ENCODE data around the gene SP140.
"Not testable (repeated sequence)": the region's sequence is repeated elsewhere in the genome, so short reads cannot be mapped to it uniquely, and the experiment has no call there.

Gene SP140

GRCh38 chr2:230226051-230226551 lies 565 bp downstream of the SP140 start:
- DNase-seq (ENCODE audit: low spot score): no peak

DNA sequence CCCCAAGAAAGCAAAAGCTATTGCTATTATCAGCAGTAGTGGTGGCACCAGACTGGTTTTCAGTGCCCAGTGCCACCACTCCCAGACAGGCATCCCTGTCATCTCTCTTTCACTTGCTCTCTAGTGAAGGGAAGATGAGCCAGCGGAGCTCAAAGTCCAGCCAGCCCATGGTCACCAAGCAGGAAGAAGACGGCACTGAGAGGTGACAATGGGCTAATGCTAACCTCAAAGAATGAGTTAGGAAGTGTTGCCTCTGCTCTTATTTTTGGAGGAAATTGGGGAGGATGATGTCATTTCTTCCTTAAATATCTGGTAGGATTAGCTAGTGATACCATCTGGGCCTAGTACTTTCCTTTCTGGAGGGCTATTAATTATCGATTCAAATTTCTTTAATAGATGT lies 1.7 kb downstream of the SP140 start:
- DNase-seq (ENCODE audit: low spot score): no peak

GRCh38 chr2:230230087-230230486 lies 4.6 kb downstream of the SP140 start:
- no peak for DNase-seq (ENCODE audit: low spot score)

- no peak for DNase-seq (ENCODE audit: low spot score)
Observed at GRCh38 chr2:230230496-230231200, 5.1 kb downstream of the SP140 start.

- no peak for DNase-seq (ENCODE audit: low spot score)
Observed at GRCh38 chr2:230231251-230231650, 5.7 kb downstream of the SP140 start.

DNA sequence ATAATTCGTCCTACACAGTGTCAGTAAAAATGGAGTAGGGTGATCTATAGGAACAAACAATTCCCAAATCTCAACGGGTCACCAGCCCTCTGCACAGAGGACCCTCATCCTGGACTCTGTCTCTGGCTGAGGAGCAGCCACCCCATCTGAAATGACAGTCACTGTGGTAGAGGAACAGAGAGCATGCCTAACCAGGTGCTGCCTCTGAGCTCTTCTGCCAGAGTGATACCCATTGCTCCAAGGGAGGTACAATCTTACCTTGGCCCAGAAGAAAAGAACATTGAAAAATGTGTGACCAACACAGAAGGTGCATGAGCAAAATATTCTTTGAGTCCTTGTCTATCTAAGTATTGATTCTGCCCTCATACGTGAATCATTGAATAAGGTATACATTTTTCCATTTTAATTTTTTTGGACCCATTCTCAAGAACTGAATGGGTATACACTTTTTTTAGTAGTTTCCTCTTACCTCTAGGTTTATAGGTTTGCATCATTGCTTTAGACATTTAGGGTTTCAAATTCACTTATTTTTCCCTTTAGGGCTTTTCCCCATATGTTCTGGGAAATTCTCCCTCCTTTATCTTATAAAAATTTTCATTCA lies 8.7 kb downstream of the SP140 start:
- DNase-seq (ENCODE audit: low spot score): no peak

- DNase-seq (ENCODE audit: low spot score): no peak
Observed at GRCh38 chr2:230234845-230235244, 9.3 kb downstream of the SP140 start.

DNA sequence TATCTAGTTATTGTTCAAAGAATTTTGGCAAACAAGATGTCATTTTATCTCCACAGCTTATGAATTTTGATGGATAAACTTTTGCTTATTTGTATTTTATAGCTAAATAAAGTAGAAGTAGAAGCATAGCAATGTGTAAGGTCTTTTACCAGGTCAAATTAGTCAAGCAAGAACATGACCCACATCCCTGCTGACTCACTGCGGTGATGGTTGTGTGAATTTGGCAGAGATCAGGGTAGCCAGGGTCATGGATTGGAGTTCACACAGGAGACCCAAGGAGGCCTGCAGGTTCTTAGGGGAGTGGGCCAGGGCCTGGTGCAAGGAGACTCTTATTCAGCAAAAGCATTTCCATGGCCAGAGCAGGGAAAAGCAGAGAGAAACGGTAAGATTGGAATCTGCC lies 18.7 kb downstream of the SP140 start:
- DNase-seq (ENCODE audit: low spot score): no peak

GRCh38 chr2:230246206-230246605 lies 20.7 kb downstream of the SP140 start:
- DNase-seq (ENCODE audit: low spot score): no peak

DNA sequence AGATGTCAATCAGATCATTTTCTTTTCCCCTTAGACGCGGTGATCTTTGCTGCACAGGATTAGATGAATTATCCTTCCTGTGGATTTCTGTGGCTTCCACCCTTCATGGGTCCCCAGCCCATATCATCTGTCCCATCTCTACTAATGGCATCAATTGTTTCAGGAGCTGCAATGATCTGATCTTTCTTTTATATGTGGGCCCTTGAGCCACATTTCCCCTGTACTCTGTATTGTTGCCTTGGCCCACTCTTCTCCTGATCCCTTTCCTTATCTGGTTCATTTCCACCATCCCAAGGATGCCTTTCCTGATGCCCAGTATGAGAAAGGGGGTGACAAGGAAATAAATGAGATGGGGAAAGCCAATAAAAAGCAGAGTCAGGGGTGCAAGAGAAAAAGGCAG lies 24.7 kb downstream of the SP140 start:
- DNase-seq (ENCODE audit: low spot score): no peak

GRCh38 chr2:230254152-230254881 lies 28.8 kb downstream of the SP140 start:
- no peak for DNase-seq (ENCODE audit: low spot score)

GRCh38 chr2:230256733-230257332 lies 31.3 kb downstream of the SP140 start:
- no peak for DNase-seq (ENCODE audit: low spot score)

DNA sequence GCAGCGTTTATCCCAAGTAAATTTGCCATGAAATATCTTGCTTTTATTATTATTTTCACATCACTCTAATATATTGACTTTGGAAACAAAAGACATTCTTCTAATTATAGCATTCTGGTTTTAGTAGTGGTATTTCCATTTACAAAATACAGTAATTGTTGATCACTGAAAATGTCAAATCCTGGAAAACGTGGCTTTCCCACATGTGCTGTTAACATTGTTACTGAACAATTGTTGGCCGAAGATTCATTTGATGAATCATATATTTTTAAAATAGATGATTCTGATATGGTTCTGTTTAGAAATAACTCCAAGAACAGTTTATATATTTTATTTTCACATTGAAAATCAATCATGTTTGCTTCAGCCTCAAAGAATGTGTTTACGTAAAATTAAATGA lies 32.9 kb downstream of the SP140 start:
- no peak for DNase-seq (ENCODE audit: low spot score)

- no peak for DNase-seq (ENCODE audit: low spot score)
Observed at GRCh38 chr2:230262246-230262645, 36.7 kb downstream of the SP140 start.

GRCh38 chr2:230264945-230265344 lies 39.4 kb downstream of the SP140 start:
- not testable (repeated sequence) for DNase-seq (ENCODE audit: low spot score)

GRCh38 chr2:230266638-230267037 lies 41.1 kb downstream of the SP140 start:
- no peak for DNase-seq (ENCODE audit: low spot score)

DNA sequence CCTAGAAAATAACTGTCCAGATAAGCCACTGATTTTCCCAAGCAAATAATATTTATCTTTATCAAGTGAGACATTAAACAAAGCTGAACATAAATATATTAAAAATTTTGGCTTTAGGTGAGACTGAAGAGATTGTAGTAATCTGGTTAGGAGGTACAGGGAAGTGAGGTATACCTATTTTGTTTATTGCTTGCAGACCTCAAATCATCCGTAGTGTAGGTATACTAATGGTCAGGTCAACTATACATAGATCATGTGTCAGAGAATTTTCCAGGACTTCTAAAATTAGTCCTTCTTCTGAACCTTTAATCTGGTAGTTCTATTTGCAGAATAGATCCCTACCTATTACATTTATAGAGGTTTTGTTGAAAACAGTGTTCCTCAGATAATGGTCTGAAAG lies 41.5 kb downstream of the SP140 start:
- no peak for DNase-seq (ENCODE audit: low spot score)

DNA sequence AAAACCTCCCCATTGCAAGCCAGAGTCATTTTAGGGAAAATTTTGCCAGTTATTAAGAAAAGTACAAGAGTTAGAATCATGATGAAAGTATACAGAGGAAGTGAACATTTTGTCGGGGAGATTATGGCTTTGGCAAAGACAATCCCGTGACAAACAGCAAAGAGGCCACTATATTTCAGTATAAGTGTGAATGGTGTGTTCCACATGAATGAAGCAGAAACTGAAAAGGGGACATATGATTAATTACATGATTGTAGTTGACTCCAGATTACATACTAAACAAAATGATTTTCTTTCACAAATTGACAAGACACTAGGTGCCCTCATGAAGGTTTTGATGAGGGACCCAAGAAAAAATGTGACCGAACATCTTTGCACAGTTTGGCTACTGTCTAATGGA lies 42.0 kb downstream of the SP140 start:
- no peak for DNase-seq (ENCODE audit: low spot score)

DNA sequence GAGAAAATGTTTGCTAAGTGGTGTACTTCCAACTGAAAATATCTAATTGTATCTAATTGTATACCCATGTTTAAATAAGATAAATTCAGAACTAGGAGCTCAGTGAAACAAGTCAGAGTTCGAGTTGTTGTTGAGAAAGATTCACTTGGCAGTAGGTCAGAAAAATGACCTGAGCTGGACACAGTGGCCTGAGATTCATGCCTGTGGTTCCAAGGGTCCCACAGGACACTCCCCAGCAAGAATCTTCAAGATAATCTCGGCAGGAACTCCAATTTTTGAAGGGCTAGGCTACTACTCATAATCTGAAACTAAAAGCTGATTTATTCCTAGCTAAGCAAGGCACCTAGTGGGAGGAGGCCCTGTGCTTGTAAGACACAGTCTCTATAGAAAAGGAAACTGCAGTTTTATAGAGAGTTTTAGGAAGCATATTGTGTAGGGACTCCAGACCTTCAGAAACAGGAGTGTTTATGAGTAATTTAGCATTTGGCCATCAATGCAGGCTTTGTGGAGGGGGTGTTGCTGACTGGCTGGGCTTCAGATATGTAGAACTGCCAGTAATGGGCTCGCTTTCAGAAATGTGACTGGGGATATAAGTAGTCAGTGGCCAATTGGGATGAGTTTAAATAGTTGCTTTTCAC lies 43.2 kb downstream of the SP140 start:
- DNase-seq (ENCODE audit: low spot score): no peak

- no peak for DNase-seq (ENCODE audit: low spot score)
Observed at GRCh38 chr2:230269715-230270114, 44.2 kb downstream of the SP140 start.

DNA sequence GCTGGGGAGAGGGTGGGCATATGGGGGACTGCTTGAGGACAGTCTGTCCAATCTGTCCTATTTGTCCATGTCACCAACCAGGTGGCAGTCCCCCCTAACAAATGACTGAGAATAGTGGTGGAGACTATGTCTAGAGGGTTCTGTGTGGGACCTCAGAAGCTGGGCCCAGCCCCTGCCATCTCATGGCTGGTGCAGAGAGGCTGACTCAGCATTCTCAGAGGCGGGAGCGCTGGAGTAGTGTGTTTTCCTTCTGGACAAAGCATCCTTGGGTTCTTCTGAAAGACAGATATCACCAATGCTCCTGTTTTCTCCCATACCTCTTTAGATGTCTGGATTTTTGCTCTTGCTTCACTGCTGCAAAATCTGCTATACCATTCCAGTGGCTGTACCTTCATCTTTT lies 57.4 kb downstream of the SP140 start:
- DNase-seq (ENCODE audit: low spot score): no peak

DNA sequence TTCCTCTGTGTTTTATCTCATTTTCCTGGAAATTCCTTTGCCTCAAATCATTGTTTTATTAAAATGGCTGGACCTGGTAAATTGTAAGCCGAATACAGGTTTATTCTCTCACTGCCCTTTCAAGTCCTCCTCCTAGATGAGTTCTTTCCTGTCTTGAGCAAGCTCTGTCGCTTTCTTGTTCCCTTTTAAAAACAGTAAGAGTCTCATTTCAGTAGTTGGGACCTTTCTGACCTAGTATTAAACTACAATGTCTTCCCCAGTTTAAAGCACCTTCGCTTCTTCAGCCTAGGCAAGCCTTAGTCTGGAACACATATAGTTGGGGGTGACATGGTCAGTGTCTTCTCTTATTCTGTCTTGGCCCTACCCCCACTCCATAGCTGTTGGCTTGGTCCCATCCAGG lies 60.5 kb downstream of the SP140 start:
- no peak for DNase-seq (ENCODE audit: low spot score)
